ENCODE results near the gene PIGN.

The PIGN gene

DNA sequence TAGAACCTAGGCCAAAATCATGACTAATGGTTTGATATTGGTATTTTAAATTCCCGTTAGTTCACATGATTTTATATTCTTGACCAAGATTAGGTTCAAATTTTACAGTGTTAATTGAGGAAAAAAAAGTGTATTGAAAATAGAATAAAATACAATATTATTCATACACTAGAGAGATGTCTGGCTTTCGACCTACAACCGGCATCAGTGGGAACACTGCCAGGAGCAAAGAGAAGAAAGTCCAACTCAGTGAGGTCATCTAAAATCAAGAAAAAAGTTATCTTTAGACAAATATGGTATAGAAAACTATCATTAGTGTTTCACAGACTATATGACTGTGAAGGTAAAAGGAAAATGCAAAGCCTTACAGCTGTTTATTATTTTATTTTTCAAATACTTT, 81.5 kb downstream of the PIGN start:
- H3K27ac Mint-ChIP-seq, result no peak overlapping the region
- peaks cover 29% of the 10 kb centered on the region for H3K36me3 Mint-ChIP-seq
- no peak overlapping the region for H3K4me3 Mint-ChIP-seq
- H3K27me3 Mint-ChIP-seq, result no peaks in the 10 kb centered on the region
- ATAC-seq, result no peak
- no peaks in the 10 kb centered on the region for H3K4me1 Mint-ChIP-seq
- H3K9me3 Mint-ChIP-seq, result no peaks in the 10 kb centered on the region

DNA sequence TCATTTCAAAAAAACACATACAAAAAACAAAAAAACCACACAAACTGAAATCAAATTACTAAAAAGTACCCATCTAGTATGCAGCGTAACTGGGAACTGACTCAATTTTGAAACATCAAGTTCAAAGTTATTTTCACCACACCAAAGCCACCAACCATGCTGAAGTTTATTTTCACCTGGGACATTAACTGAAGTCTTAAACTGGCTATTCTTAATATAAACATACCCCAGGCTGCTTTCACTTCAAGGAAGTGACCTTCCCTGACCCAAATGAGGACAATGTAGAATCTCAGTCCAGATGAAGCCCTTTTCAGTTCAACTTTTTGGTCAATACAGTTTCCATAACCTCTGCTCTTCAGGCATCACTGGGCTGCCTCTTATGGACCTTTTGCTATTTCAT, 84.6 kb downstream of the PIGN start:
- Mint-ChIP-seq H3K4me3 (no peak overlapping the region), H3K36me3 (peaks cover 56% of the 10 kb centered on the region), H3K27me3 (no peaks in the 10 kb centered on the region), H3K27ac (no peak overlapping the region), H3K9me3 (peaks cover 4% of the 10 kb centered on the region), H3K4me1 (no peaks in the 10 kb centered on the region)
- peak; percentile 66 for ATAC-seq

DNA sequence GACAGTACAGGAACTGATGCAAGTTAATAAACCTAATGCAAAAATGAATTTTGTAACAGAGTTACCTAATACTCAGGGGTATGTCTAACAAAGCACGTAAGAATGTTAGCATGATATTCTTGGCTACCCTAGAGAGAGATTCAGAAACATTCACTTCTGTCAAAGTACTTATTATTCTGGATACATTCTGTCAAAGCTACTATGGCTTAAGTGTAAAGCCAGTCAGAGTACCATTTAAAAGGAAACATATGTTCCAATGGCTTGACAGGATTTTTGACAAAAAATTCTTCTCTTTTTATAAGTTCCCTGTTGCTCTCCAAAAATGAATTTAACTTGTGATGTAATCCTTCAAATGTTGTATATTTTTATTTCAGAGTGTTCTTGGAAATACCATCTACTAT, 85.5 kb downstream of the PIGN start:
- Mint-ChIP-seq H3K27ac (no peak overlapping the region), H3K4me1 (no peaks in the 10 kb centered on the region), H3K9me3 (peaks cover 4% of the 10 kb centered on the region), H3K4me3 (no peak overlapping the region), H3K36me3 (peaks cover 56% of the 10 kb centered on the region), H3K27me3 (no peaks in the 10 kb centered on the region)
- no peak for ATAC-seq

DNA sequence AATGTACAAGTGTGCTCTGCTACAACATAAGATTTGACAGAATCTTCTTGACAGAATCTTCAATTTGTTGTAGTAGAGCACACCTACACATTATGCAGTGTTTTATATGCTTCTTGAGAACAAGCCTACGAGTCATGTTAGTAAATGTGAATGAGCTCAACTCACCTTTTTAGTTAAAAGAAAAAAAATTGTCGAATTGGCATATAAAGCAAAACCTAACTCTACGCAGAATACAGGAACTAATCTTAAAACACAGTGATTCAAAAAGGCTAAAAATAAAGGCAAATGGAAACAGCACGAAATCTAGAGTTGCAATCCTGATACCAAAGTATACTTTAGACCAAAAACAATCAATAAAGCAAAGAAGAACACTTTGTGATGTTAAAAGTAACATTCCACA, 87.9 kb downstream of the PIGN start:
- Mint-ChIP-seq H3K9me3 (peaks cover 4% of the 10 kb centered on the region), H3K4me3 (no peak overlapping the region), H3K27me3 (no peaks in the 10 kb centered on the region), H3K36me3 (peaks cover 65% of the 10 kb centered on the region), H3K4me1 (no peaks in the 10 kb centered on the region), H3K27ac (no peak overlapping the region)
- no peak for ATAC-seq

DNA sequence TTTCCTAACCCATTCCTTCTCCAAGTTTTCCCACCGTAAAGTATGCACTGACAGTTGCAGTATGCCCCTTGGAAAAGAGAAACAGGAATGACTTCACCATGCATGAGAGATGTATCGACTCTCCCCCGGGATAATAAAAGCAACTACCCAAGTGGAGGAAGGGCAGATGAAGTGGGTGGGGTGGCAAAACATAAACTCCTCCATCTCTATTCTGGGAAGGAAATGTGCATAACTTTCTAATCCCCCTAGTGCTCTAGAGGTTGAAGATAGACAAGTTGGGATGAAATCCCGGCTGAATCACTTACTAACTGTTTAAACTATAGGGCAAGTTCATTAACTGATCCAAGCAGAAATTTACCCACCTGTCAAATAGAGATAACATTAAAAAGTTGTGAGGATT, 89.2 kb downstream of the PIGN start:
- no peak overlapping the region for H3K27ac Mint-ChIP-seq
- no peak for ATAC-seq
- no peaks in the 10 kb centered on the region for H3K4me1 Mint-ChIP-seq
- no peaks in the 10 kb centered on the region for H3K27me3 Mint-ChIP-seq
- peaks cover 57% of the 10 kb centered on the region for H3K36me3 Mint-ChIP-seq
- peaks cover 4% of the 10 kb centered on the region for H3K9me3 Mint-ChIP-seq
- H3K4me3 Mint-ChIP-seq, result no peak overlapping the region

DNA sequence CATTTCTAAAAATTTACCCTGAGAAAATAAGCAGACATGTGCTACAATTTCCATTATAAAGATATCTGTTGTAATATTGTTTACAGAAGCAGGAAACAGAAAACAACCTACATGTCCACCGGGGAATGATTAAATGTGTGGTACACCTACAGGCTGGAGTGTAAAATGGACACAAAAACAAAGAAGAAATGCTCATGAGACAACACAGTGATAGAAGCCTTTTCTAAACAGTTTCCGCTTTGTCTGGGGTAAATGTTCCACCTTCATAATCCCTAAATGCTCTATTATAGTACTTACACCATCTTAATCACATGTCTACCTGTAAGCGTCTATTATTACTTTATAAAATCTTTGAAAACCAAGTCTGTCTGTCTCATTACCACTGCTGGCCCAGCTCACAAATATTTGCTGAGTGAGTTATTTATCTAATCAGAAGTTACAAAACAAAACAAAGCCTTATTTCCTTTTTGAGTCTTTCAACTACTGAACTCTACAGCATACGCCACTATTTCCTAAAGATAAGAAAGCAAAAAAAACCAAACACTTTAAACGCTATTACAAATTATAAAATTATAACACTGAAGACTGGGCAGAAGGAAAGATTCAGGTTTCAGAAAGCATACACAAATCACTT, 95.3 kb downstream of the PIGN start:
- Mint-ChIP-seq H3K4me3 (no peak overlapping the region), H3K9me3 (no peaks in the 10 kb centered on the region), H3K27ac (no peak overlapping the region), H3K27me3 (no peaks in the 10 kb centered on the region), H3K4me1 (no peaks in the 10 kb centered on the region), H3K36me3 (peaks cover 38% of the 10 kb centered on the region)
- no peak for ATAC-seq

DNA sequence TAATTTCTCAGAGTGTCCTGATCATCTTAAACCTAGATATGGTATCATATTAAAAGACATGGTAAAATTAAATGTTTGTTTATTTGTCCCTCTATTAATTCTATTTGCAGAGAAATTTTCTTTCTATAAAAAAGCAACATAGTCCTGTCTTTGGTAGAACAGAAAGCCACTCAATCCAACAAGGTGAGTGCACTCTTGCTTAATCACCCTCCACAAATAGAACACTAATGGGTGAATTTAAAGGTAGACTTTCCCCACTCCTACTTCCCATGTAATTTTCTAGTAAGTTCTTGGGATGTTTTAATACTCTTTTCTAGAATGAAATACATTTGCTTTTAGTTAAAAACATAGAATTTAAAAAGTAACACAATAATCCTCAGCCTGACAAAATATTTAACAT, 97.7 kb downstream of the PIGN start:
- no peak overlapping the region for H3K27ac Mint-ChIP-seq
- no peaks in the 10 kb centered on the region for H3K27me3 Mint-ChIP-seq
- peaks cover 43% of the 10 kb centered on the region for H3K36me3 Mint-ChIP-seq
- ATAC-seq, result no peak
- no peak overlapping the region for H3K4me3 Mint-ChIP-seq
- no peaks in the 10 kb centered on the region for H3K9me3 Mint-ChIP-seq
- H3K4me1 Mint-ChIP-seq, result no peaks in the 10 kb centered on the region

DNA sequence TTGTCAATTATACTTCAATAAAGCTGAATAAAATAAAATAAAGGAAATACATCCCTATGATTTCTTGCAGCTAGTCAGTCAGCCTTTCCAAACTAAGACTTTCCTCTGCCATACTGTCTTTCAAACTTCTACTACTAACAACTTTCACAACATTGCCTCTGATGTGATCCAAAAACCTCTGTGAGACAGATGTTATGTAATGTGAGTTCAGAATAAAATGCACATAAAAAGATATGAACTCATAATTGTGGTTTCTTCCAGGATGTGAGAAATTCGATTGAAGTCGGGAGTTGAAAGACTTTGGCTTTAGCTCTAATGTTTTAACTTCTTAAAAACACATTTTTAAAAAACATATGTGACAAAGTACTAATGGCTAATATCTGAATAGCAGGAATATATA, 98.7 kb downstream of the PIGN start:
- ATAC-seq, result no peak
- no peak overlapping the region for H3K27ac Mint-ChIP-seq

DNA sequence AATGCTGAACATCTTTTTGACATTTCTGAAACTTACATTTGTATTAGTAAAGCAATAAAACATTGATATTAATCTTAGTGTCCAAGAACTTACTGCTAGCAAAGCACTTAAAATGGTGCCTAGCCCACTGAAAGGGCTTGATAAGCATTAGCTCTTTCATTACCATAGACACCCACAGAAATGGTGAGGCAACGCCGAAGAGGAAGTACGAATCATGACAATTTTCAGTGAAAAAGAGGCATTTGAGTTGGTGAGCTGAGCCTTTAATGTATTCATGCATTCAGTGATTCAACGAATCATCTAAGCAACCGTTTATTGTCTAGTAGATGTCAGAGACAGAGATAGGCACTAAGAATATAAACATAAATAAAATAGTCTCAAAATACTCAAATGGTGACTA, 101.1 kb downstream of the PIGN start:
- ATAC-seq, result no peak
- Mint-ChIP-seq H3K9me3 (no peaks in the 10 kb centered on the region), H3K27me3 (no peaks in the 10 kb centered on the region), H3K36me3 (peaks cover 47% of the 10 kb centered on the region), H3K27ac (no peak overlapping the region), H3K4me3 (no peak overlapping the region), H3K4me1 (no peaks in the 10 kb centered on the region)

More for the DNA sequence above, 98.7 kb downstream of the PIGN start:
- Mint-ChIP-seq H3K4me1 (no peaks in the 10 kb centered on the region), H3K4me3 (no peak overlapping the region), H3K27me3 (no peaks in the 10 kb centered on the region), H3K36me3 (peaks cover 43% of the 10 kb centered on the region), H3K9me3 (no peaks in the 10 kb centered on the region)

DNA sequence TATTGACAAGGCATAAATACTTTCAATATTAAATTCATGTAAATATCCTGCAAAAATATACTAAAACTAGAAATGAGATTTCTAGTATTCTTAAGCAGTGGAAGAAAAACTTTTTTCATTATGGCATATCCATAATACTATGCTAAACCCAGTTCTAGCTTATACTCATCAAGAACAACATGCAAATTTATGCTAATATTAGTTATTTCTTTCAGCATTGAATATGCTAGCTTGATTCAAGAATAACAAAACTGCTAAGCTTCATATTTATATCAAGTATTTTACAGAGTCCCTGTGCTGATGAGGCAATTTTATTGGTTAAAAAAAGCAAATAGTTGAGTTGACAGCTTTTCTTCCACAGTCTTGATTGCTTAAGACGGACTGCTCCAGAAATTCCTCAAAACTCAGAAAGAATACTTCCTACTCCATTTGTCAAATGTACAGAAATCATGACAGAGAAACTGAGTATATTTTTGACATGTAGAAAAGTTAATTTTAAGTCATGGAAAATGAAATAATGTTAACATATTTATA, 105.0 kb downstream of the PIGN start:
- H3K4me1 Mint-ChIP-seq, result no peaks in the 10 kb centered on the region
- no peaks in the 10 kb centered on the region for H3K27me3 Mint-ChIP-seq
- H3K36me3 Mint-ChIP-seq, result peaks cover 33% of the 10 kb centered on the region
- no peak for ATAC-seq
- H3K9me3 Mint-ChIP-seq, result no peaks in the 10 kb centered on the region
- H3K4me3 Mint-ChIP-seq, result no peak overlapping the region
- H3K27ac Mint-ChIP-seq, result no peak overlapping the region

DNA sequence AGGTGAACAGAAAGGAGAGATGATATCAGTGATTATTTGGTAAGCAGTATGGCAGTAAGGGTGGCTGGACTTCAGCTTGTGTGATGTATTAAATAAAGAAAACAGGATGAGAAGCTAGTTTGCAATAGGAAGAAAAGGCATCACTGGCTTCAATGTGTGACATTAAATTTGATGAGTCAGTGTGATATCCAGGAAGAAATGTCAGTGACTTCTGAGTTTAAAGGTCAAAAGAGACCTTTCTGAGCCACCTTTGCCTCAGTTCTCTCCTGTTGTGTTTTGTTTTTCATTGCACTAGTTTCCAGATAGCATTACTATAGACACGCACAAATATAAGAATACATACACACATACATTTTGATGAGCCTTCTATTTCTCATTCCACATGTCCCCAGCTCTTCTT, 105.6 kb downstream of the PIGN start:
- no peaks in the 10 kb centered on the region for H3K9me3 Mint-ChIP-seq
- H3K27ac Mint-ChIP-seq, result no peak overlapping the region
- H3K4me3 Mint-ChIP-seq, result no peak overlapping the region
- no peaks in the 10 kb centered on the region for H3K4me1 Mint-ChIP-seq
- H3K36me3 Mint-ChIP-seq, result peaks cover 27% of the 10 kb centered on the region
- no peaks in the 10 kb centered on the region for H3K27me3 Mint-ChIP-seq
- ATAC-seq, result no peak

DNA sequence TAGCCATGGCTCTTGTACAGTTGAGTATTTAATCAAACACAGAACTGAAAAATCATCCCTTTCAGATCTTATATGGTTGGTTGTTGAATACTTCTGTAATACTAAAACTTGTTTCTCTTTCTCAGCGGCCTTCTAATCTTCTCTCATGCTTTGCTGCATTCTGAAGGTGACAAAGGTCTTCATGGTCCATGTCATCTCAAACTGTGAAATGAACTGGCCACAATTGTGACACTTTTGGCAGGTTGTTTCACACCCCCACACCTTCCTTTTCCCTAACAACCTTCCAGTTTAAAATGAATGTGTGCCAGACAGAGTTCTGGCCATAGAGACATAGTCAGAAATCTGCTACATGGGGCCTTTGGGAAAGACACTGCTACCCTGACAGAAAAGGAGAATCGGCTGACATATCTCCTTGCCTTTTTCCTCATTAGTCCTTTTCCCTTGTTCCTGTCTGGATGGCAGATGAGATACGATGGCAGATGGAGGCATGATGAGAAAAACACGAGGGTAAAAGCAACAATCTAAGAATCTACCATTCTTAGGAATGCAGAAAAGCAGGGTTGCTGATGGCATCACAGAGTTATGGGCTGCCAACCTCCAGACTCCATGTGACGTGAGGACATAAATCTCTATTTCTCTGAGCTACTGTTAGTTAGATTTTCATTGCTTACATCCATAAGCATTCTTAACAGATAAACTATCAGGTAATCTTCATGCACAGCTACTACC, 106.5 kb downstream of the PIGN start:
- H3K27me3 Mint-ChIP-seq, result no peaks in the 10 kb centered on the region
- H3K27ac Mint-ChIP-seq, result no peak overlapping the region
- ATAC-seq, result no peak
- no peaks in the 10 kb centered on the region for H3K4me1 Mint-ChIP-seq
- peaks cover 18% of the 10 kb centered on the region for H3K36me3 Mint-ChIP-seq
- no peak overlapping the region for H3K4me3 Mint-ChIP-seq
- H3K9me3 Mint-ChIP-seq, result no peaks in the 10 kb centered on the region

DNA sequence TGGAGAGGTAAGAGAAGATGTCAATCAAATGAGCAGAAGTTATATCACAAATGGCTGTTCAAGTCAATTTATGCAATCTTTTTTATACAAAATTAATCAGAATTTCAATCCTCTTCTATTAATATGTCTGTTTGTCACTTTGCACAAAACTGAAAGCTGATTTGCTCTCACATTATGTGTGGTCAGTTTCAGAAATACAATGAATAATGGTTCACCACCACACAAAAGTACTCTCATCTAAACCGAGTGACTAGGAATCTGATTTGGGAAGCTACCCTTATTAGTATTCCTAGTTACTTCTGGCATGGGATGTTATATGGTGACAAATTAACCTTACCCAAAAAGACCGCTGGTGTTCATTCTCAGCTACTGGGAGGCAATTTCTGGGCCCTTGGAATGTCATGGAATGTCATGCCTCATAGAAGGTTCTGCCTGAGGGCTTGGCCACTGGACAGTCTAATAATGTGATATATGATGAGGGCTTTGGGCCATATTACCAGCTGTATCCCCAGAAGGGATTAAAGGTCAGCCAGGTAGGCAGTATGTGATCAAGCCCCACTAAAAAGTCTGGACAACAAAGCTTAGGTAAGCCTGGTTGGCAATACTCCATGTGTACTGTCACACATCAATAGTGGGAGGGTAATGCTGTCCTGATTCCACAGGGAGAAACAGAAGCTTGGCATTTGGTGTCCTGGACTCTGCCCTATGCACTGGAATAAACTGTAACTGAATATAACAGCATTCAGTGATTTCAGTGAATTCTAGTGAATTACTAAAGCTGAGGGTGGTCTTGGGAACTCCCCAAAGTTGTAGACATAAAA, 113.2 kb downstream of the PIGN start:
- Mint-ChIP-seq H3K27ac (no peak overlapping the region), H3K4me3 (no peak overlapping the region), H3K9me3 (peaks cover under 1% of the 10 kb centered on the region), H3K27me3 (no peaks in the 10 kb centered on the region), H3K4me1 (no peaks in the 10 kb centered on the region), H3K36me3 (peaks cover 27% of the 10 kb centered on the region)
- no peak for ATAC-seq

DNA sequence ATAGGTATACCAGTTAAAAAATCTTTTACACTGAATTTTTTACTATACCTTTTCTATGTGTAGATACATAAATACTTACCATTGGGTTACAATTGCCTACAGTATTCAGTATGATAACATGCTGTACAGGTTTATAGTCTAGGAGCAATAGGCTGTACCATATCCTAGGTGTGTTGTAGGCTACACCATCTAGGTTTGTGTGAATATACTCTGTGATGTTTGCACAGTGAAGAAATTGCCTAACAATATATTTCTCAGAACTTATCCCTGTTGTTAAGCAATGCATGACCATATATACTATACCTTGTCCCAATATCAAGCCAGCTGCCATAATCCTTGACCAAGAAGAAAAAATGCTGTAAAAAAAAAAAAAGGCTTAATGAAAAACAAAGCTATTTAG, 114.5 kb downstream of the PIGN start:
- H3K27ac Mint-ChIP-seq, result no peak overlapping the region
- no peak for ATAC-seq
- no peak overlapping the region for H3K4me3 Mint-ChIP-seq
- H3K27me3 Mint-ChIP-seq, result no peaks in the 10 kb centered on the region
- no peaks in the 10 kb centered on the region for H3K4me1 Mint-ChIP-seq
- peaks cover 34% of the 10 kb centered on the region for H3K36me3 Mint-ChIP-seq
- peaks cover 3% of the 10 kb centered on the region for H3K9me3 Mint-ChIP-seq

DNA sequence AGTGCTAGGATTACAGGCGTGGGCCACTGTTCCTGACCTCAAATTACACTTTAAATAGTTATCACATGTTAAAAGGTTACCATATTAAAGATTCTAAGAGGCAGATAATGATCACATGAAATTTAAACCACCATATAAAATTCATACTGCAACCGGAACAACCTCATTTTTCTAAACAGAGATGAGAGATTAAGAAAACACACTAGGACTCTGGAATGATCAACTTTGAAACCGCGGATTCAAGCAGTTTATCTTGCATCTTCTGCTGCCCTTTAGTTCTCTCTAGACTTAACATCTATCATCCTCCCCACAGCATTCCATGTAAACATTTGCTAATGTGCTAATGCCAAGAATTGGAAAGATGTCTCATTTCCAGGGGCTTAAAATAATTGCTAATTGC, 115.8 kb downstream of the PIGN start:
- no peak overlapping the region for H3K27ac Mint-ChIP-seq
- H3K9me3 Mint-ChIP-seq, result peaks cover 3% of the 10 kb centered on the region
- ATAC-seq, result no peak
- H3K4me1 Mint-ChIP-seq, result no peaks in the 10 kb centered on the region
- H3K36me3 Mint-ChIP-seq, result peaks cover 42% of the 10 kb centered on the region
- no peak overlapping the region for H3K4me3 Mint-ChIP-seq
- no peaks in the 10 kb centered on the region for H3K27me3 Mint-ChIP-seq

Data from stimulated activated memory B cell treated with anti-CD40 and anti-IgM and Interleukin-4, amounts not matched to agents 10 μg/mL and 1 μg/mL and 100 μg/mL, for 72 hours (primary cell).